OCI-LY3 (cell line): ENCODE results near the gene TRIM8.

Source experiments
- EZH2phosphoT487 ChIP-seq: fragments of 200-600 bp; shearing (Covaris generic); IDR thresholded peaks from 2 replicates; pipeline ENCODE4 v1.6.1; 2018; ENCODE audit warnings: antibody characterized with exemption, mixed run types, low read depth
- TF ChIP-seq, protein P1 (sequence below): fragments of 200-600, 300-600 bp; sonication (generic); IDR thresholded peaks from 2 replicates; pipeline ENCODE4 v1.5.1; 2014; ENCODE audit warnings: antibody characterized with exemption, low read length, low read depth

DNA sequence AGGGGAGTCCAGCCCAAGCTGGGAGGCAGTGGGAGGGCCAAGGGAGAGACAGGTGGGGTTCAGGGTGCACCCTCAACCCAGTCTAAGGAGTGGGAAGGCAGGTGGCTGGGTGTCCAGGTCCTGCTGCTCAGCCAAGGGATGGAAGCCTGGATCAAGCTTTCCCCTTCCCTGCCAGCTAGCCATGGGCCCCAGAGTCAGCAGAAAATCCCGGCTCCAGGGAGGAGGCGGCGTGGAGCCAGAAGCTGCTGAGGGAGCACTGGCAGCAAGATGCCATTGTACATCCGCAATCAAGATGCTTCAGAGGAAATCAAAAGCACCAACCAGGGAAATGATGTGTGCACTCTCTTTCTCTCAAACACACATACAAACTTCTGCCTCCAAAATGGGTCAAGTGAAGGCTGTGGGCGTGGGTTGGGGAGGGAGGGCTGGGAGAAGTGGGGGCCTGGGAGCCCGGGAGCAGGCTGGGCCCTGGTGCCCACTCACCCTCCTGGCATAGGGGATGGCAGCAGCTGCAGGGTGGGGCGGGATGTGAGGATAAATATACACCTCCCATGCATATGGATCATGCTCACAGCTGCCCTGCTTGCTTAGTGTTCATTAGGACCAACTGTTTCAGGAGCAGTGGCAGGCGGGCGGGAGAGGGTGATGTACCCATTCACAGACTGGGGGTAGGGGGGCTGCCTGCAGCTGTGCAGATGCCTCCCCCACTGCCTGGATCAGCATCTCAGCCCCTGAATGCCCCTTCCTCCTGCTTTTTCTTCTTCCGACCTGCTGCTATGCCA, 24.2 kb downstream of the TRIM8 start:
- TF ChIP-seq, protein P1, sequence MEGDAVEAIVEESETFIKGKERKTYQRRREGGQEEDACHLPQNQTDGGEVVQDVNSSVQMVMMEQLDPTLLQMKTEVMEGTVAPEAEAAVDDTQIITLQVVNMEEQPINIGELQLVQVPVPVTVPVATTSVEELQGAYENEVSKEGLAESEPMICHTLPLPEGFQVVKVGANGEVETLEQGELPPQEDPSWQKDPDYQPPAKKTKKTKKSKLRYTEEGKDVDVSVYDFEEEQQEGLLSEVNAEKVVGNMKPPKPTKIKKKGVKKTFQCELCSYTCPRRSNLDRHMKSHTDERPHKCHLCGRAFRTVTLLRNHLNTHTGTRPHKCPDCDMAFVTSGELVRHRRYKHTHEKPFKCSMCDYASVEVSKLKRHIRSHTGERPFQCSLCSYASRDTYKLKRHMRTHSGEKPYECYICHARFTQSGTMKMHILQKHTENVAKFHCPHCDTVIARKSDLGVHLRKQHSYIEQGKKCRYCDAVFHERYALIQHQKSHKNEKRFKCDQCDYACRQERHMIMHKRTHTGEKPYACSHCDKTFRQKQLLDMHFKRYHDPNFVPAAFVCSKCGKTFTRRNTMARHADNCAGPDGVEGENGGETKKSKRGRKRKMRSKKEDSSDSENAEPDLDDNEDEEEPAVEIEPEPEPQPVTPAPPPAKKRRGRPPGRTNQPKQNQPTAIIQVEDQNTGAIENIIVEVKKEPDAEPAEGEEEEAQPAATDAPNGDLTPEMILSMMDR, result no peak
- no peak for TF ChIP-seq EZH2phosphoT487
